GM18511 (cell line): Measurements from ENCODE around the gene CAMLG.

ENCODE experiments used
- ATAC-seq: cut with Tn5 transposase; IDR thresholded peaks from one replicate; pipeline ENCODE4 v1.9.1; 2021; ENCODE audit warnings: mild to moderate bottlenecking, moderate library complexity; ENCODE audit not compliant: unreplicated experiment

The CAMLG gene

DNA sequence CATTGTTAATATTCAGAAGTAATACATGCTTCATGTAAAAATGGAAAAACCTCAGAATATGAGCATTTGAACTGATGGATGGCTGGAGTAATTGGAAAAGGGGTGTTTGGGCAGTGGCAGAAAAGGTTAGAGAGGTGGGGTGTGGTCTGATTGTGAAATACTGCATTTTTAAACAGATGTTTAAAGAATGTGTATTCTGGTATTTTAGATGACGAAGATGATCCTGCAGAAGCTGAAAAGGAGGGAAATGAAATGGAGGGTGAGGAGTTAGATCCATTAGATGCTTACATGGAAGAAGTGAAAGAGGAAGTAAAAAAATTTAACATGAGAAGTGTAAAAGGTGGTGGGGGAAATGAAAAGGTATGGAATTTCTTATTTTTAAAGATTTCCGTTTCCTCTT is 39.0 kb downstream of the CAMLG start:
- ATAC-seq = no peak

DNA sequence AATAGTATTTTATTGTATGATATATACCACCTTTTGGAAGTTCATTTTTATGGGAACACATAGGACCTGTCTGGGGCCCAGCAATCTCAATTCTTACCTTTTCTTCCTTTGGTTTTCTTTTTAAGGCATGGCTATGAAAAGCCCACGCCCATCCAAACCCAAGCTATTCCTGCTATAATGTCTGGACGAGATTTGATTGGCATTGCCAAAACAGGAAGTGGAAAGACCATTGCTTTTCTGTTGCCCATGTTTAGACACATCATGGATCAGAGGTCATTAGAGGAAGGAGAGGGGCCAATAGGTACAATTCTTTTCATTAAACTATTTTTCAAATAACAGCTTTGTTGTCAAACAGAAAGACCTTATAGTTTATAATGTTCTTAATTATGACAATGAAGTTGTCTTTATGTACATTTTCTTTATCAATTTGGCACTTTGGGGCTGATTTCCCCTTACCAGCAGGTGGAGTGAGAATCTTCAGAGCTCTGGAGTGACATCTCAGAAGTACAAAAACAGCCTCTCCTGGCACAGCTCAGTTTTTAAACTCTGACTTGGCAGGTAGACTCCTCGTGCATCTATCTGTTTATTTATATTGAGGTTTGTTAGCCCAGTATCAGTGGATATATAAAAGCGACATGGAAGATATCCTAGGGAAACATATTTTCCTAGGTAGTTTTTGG is 46.0 kb downstream of the CAMLG start:
- no peak for ATAC-seq

DNA sequence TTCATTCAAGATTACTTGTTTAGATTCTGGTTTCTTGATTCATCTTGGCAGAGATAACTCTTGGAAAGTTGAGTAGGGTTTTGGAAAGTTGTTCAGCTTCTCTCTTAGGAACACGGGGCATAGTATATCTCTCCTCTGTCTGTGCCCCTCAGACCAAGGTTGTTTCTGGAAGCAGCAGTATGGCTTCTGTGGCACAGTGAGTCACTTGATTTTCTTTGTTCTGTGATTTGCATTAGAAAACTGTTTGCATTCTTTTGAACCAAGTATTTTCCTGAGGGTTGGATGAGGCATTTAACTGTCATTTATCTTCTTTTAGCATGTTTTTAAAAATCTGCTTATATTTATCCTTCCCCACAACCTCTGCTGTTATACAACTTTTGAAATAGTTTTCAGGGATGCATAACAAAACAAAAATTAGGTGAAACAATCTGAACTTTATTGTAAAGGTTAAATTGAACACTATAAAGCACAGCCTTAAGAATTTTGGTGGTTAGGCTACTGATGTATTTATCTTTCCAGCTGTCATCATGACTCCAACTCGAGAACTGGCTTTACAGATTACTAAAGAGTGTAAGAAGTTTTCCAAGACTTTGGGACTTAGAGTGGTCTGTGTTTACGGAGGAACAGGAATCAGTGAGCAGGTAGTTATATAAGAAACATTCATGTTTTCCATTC is 46.7 kb downstream of the CAMLG start:
- no peak for ATAC-seq

DNA sequence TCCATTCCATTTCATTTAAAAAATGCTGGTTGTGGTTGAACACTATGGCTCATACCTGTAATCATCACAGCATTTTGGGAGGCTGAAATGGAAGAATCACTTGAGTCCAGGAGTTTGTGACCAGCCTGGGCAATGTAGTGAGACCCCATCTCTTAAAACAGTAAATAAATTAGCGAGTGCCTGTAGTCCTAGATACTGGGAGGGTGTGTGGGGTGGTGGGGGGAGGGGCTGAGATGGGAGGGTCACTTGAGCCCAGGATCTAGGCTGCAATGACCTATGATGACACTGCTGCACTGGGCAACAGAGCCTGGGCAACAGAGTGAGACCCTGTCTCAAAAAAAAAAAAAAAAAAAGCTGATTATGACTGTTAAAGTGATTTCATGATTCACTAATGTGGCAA is 49.3 kb downstream of the CAMLG start:
- ATAC-seq = no peak

DNA sequence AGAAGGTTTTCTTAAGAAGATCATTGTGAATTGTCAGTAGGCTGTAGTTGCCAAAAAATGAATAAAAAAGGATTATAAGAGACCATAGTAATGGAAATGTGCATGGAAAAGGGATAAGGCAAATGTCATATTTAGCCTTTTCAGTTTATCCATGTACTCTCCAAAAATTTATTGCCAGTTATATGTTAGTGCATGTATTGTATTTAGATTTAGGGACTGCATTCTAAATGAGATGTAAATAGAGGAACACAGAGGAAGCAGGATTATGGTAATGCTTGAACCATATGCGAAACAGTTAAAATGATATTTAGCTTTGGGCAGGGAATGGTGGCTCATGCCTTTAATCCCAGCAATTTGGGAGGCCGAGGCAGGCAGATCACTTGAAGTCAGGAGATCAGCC is 53.2 kb downstream of the CAMLG start:
- ATAC-seq = no peak

DNA sequence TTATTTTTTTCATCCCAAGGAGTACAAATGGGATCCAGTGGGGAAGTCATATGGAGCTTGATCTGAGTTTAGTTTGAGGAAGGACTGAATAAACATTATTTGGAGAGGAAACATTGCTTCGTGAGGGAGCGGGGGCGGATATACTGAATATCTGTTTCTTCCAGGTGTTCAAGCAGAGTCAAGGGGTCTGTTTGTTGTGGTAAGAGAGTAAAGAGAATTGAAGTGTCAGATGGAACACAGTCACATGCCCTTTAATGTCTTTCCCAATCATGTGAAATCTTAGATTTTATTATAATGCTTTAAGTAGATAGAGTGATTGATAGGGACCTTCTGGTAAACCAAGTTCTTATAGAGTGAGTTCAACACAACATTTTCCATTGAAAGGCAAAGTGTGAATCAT is 53.9 kb downstream of the CAMLG start:
- no peak for ATAC-seq

DNA sequence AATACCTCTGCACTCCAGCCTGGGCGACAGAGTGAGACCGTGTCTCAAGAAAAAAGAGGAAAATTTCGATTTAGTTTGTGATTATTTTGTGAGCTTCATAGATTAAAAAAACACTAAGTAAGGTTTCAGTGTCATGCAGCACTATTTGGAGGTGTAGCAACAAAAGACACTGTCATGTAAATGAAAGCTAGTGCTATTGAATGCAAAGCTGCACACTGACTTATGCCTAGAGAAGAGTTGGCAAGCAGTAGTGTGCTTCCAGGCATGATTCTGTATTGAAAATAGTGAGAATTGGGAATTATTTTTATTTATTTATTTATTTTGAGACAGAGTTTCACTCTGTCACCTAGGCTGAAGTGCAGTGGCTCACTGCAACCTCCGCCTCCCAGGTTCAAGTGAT is 54.8 kb downstream of the CAMLG start:
- no peak for ATAC-seq

DNA sequence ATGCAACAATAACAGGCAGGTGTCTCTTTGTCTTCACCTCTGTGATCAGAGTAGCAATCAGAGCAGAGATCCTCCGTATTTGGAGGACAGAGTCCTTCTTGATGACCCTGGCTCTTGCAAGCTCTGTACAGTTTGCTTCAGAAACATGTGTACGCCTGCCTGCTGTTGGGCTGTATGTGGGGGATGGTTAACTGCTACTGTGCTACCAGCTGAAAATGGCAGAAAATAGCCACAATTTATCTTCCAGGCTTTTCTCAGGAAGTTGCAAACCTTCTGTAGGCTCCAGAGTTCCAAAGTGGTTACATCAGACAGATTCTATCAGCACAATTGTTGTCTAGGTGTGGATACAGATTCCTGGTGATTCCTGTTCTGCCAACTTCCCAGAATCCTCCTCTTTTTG is 55.7 kb downstream of the CAMLG start:
- no peak for ATAC-seq

DNA sequence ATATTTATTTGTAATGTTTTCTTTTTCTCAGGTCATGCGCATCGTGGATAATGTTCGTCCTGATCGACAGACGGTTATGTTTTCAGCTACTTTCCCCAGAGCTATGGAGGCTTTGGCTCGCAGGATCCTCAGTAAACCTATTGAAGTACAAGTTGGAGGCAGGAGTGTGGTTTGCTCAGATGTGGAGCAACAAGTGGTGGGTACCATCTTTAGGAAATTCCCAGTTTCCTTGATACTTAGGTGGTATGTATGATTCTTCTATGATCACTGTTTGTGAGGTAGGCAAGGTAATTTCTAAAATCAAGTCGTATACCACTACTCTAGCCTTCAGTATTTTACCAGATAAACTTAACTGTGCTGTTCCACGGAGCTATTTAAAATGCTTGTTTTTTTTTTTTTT is 56.5 kb downstream of the CAMLG start:
- no peak for ATAC-seq

DNA sequence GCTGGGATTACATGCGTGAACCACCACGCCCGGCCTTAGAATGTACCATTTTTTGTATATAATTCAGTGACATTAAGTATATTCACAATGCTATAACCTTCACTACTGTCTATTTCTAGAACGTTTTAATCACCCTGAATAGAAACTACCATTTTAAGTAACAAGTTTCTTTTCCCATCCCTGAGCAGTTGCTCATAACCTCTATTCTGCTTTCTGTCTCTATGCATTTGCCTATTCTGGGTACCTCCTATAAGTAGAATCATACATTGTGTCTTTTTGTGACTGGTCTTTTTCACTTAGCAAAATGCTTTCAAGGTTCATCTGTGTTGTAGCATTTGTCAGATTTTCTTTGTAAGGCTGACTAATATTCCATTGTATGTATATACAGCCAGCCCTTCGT is 60.1 kb downstream of the CAMLG start:
- ATAC-seq = no peak
